ENCODE results near the gene JAM2.

JAM2 gene

DNA sequence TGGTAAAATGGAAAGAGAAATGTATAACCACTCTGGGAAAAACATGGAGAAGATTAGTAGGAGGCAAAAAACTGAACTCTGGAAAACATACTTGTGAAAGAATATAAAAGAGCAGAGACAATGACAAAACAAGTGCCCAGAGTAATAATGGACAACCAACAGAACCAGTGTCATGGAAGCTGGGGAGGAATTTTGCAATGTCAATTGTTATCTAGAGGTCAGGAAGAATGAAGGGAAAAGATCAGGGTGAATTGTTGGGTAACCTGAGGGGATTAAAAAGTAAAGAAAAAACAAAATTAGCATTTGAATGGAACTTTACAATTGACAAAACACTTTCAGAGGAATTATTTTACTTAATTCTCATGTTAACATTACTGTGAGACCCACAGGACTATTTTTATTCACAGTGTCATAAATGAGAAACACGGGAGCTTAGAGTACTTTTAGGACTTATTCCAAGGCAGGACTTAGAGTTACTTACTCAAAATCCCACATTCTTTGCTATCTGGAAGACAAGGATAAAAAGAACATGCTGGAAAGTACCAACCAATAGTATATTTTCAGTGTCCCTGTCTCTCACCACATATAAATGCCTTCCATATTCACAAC, 19.5 kb downstream of the JAM2 start:
- no peak for DNase-seq (ENCODE audit: low read depth)
- no peak overlapping the region for H3K4me3 ChIP-seq (ENCODE audit: low read depth, low read length)
- TF ChIP-seq MYC (IDR thresholded peaks at IDR 0.05; ENCODE audit: low read depth, low read length) (no peak), POLR2A (IDR thresholded peaks at IDR 0.05; ENCODE audit: extremely low read depth, insufficient read length) (no peak), CTCF (IDR thresholded peaks at IDR 0.05; ENCODE audit: low read depth, low read length) (no peak)
- TF ChIP-seq, protein P1, sequence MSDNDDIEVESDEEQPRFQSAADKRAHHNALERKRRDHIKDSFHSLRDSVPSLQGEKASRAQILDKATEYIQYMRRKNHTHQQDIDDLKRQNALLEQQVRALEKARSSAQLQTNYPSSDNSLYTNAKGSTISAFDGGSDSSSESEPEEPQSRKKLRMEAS (IDR thresholded peaks at IDR 0.05; ENCODE audit: low read depth, low read length), result no peak

DNA sequence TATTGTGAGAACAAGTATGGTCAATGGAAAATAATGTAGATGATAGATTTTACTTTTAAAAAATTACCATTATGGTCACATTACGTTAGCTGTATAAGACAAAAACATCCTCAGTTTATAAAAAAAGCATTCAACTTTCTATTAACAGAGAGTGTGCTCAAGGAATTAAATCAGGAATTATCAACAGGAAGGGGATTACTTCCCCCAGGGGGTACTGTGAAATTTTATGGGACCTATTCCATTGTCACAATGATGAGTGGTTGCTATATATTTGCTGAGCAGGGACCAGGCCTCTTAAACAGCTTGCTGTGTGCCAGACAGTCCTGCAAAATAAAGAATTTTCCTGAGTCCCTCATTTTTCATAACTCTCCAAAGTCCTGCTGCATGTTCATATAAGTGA, 21.2 kb downstream of the JAM2 start:
- DNase-seq (ENCODE audit: low read depth), result no peak
- no peak overlapping the region for H3K4me3 ChIP-seq (ENCODE audit: low read depth, low read length)
- TF ChIP-seq CTCF (IDR thresholded peaks at IDR 0.05; ENCODE audit: low read depth, low read length) (no peak), MYC (IDR thresholded peaks at IDR 0.05; ENCODE audit: low read depth, low read length) (no peak), POLR2A (IDR thresholded peaks at IDR 0.05; ENCODE audit: extremely low read depth, insufficient read length) (no peak)
- TF ChIP-seq, protein P1 (IDR thresholded peaks at IDR 0.05; ENCODE audit: low read depth, low read length), result no peak

DNA sequence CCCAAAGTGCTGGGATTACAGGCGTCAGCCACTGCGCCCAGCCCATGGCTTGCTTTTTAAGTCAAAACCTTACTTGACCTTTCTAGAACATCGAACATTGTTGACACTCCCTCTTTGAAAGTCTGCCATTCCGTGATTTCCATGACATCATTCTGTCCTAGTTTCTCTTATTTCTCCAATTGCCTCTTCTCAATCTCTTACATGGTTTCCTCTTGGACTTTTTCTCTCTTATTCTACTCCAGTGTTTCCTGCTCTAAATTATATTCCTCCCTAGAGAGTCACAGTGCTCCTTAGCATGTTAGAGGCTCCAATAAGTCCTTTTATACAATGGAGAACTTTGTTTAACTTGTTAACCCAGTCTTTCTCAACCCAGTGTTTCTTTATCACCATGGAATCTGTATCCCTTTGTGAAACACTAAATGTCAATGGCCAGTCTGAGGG, 25.5 kb downstream of the JAM2 start:
- no peak overlapping the region for H3K4me3 ChIP-seq (ENCODE audit: low read depth, low read length)
- TF ChIP-seq CTCF (IDR thresholded peaks at IDR 0.05; ENCODE audit: low read depth, low read length) (no peak), MYC (IDR thresholded peaks at IDR 0.05; ENCODE audit: low read depth, low read length) (no peak), POLR2A (IDR thresholded peaks at IDR 0.05; ENCODE audit: extremely low read depth, insufficient read length) (no peak)
- TF ChIP-seq, protein P1 (IDR thresholded peaks at IDR 0.05; ENCODE audit: low read depth, low read length), result no peak
- no peak for DNase-seq (ENCODE audit: low read depth)

GRCh38 chr21:25670726-25671125, 31.7 kb downstream of the JAM2 start:
- no peak overlapping the region for H3K4me3 ChIP-seq (ENCODE audit: low read depth, low read length)
- TF ChIP-seq POLR2A (IDR thresholded peaks at IDR 0.05; ENCODE audit: extremely low read depth, insufficient read length) (no peak), MYC (IDR thresholded peaks at IDR 0.05; ENCODE audit: low read depth, low read length) (no peak), CTCF (IDR thresholded peaks at IDR 0.05; ENCODE audit: low read depth, low read length) (no peak)
- TF ChIP-seq, protein P1 (IDR thresholded peaks at IDR 0.05; ENCODE audit: low read depth, low read length), result no peak
- DNase-seq (ENCODE audit: low read depth), result no peak

DNA sequence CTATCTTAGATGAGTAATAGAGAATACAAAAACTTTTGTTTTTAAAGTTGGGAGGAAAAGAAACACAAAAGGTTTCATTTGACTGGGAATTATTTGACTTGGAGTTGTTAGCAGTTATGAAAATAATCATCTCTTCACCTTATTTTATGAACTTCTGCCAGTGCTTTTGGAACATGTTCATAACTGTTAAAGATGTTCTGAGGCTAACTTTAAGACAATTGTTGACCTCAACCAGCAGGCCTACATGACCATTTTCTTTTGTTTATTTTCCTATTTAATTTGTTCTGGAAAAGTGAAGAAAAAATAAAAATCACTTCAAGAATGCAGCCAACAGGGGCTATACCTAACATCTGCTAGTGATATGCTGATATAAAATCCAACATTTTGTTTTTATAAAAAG, 37.4 kb downstream of the JAM2 start:
- TF ChIP-seq, protein P1 (IDR thresholded peaks at IDR 0.05; ENCODE audit: low read depth, low read length), result no peak
- TF ChIP-seq POLR2A (IDR thresholded peaks at IDR 0.05; ENCODE audit: extremely low read depth, insufficient read length) (no peak), MYC (IDR thresholded peaks at IDR 0.05; ENCODE audit: low read depth, low read length) (no peak), CTCF (IDR thresholded peaks at IDR 0.05; ENCODE audit: low read depth, low read length) (no peak)
- no peak overlapping the region for H3K4me3 ChIP-seq (ENCODE audit: low read depth, low read length)
- DNase-seq (ENCODE audit: low read depth), result no peak

All from NB4 (cell line).